HG03457 (cell line): ENCODE measurements around the gene ZFAND6.

Experiments used
- ATAC-seq: cut with Tn5 transposase; IDR thresholded peaks from one replicate; pipeline ENCODE4 v1.9.1; 2021; ENCODE audit warnings: moderate number of reproducible peaks; ENCODE audit not compliant: unreplicated experiment

The ZFAND6 gene

GRCh38 chr15:80167936-80168335, 108.5 kb downstream of the ZFAND6 start:
- ATAC-seq, result no peak

- ATAC-seq, result no peak
Observed at GRCh38 chr15:80168421-80168820, 108.9 kb downstream of the ZFAND6 start.

GRCh38 chr15:80169768-80170357, 110.4 kb downstream of the ZFAND6 start:
- ATAC-seq, result no peak

- no peak for ATAC-seq
Observed at GRCh38 chr15:80170596-80170995, 111.1 kb downstream of the ZFAND6 start.

- ATAC-seq, result no peak
Observed at GRCh38 chr15:80171787-80172186, 112.3 kb downstream of the ZFAND6 start.

- ATAC-seq, result no peak
Observed at GRCh38 chr15:80172401-80172800, 112.9 kb downstream of the ZFAND6 start.

GRCh38 chr15:80173022-80173759, 113.7 kb downstream of the ZFAND6 start:
- no peak for ATAC-seq

GRCh38 chr15:80174017-80174746, 114.7 kb downstream of the ZFAND6 start:
- no peak for ATAC-seq

- ATAC-seq, result no peak
Observed at GRCh38 chr15:80175436-80175835, 116.0 kb downstream of the ZFAND6 start.

GRCh38 chr15:80176443-80176842, 117.0 kb downstream of the ZFAND6 start:
- no peak for ATAC-seq

- ATAC-seq, result no peak
Observed at GRCh38 chr15:80177156-80177555, 117.7 kb downstream of the ZFAND6 start.

- ATAC-seq, result no peak
Observed at GRCh38 chr15:80179025-80179759, 119.7 kb downstream of the ZFAND6 start.

GRCh38 chr15:80179935-80180334, 120.5 kb downstream of the ZFAND6 start:
- no peak for ATAC-seq

- no peak for ATAC-seq
Observed at GRCh38 chr15:80180468-80180867, 121.0 kb downstream of the ZFAND6 start.

GRCh38 chr15:80180986-80181385, 121.5 kb downstream of the ZFAND6 start:
- no peak for ATAC-seq

GRCh38 chr15:80182611-80183261, 123.3 kb downstream of the ZFAND6 start:
- no peak for ATAC-seq

GRCh38 chr15:80183306-80183705, 123.8 kb downstream of the ZFAND6 start:
- ATAC-seq, result no peak

- ATAC-seq, result no peak
Observed at GRCh38 chr15:80183886-80184285, 124.4 kb downstream of the ZFAND6 start.

GRCh38 chr15:80184554-80184953, 125.1 kb downstream of the ZFAND6 start:
- ATAC-seq, result no peak

- ATAC-seq, result no peak
Observed at GRCh38 chr15:80185152-80185551, 125.7 kb downstream of the ZFAND6 start.

- no peak for ATAC-seq
Observed at GRCh38 chr15:80186066-80186465, 126.6 kb downstream of the ZFAND6 start.
